T-helper 1 cell treated with Interleukin-12 subunit alpha and Interleukin-12 subunit beta and Interleukin-4 antibody, amounts not matched to agents 30 ng/mL and 1 ng/mL, for 36 hours (primary cell): ENCODE measurements around the gene TNFSF18. TPM values are rescaled to one million over a fixed set of nuclear protein-coding genes. Genes with fewer than 3 reads are reported as not detected.
"Not testable (repeated sequence)": the region's sequence is repeated elsewhere in the genome, so short reads cannot be mapped to it uniquely, and the experiment has no call there.

Experiments
- intact Hi-C: fragments of 100-400 bp; cut with micrococcal nuclease; formaldehyde crosslinking; loops from one replicate; pipeline ENCODE4 v1.15.1; 2024
- total RNA-seq: library from RNA; stranded (reverse); gene quantifications from 2 replicates; pipeline ENCODE4 v1.2.3, GENCODE V29; 2022

Gene TNFSF18, protein sequence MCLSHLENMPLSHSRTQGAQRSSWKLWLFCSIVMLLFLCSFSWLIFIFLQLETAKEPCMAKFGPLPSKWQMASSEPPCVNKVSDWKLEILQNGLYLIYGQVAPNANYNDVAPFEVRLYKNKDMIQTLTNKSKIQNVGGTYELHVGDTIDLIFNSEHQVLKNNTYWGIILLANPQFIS
- total RNA-seq: not detected in 2 replicates

DNA sequence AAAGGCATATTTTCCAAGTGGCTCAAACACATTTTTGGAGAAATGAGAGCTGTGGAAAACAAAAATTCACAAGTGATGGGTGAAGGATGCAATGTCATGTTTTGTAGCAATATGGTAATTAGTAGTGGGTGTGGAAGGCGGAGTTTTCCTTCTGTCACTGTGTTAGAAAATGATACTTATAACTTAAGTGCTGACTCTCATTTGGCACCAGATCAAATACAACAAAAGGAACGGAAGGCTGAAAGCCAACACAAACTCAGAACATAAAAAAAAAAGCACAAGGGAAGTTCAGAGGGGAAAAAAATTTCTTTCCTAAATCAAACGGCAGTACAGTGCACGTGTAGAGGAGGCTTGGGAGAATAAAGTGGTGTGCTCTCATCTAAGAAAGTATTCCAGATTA lies at the start of gene TNFSF18:
TSS of gene TNFSF18 (minus strand) at position 77 of the 400 bp plus-strand sequence. CDS start at position 32, 45 bp downstream.
- intact Hi-C loops: no loop called here

DNA sequence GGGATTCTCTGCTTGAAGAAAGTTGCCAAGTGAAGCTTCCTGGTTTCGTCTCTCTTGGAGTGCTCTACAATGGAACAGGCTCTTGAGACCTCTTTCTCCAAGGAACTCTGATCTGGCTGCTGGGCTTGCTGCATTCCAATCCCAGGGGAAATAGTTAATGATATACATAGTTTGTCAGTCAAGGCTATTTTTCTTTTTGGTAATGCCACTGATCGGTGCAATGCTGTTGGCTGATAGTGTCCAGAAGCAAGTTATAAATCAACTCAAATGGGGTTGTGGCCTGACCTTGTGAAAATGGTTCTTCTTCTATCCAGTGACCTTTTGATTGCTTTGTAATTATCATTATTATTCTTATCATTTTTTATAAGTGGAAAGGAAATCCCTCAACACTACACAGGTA lies 48.4 kb upstream of the TNFSF18 start:
- intact Hi-C loops: no loop called here

DNA sequence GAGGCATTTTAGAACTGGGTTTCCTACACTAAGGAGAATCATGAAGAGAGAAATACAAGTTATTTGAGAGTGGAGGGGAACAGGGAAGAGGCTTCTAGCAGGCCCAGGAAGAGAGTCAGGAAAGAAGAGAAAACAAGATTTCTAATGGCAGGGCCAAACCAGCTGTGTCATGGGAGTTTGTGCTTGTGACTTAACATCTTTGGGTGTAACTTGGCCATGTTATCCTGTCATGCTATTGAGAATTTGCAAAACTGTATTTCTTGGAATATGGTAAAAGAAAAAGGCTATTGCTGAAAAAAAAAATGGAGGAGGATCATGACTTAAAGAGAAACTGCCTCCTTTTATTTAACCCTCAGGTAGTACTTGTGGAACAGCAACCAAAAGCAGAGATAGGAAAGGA lies 47.4 kb upstream of the TNFSF18 start:
- intact Hi-C loops: no loop called here

DNA sequence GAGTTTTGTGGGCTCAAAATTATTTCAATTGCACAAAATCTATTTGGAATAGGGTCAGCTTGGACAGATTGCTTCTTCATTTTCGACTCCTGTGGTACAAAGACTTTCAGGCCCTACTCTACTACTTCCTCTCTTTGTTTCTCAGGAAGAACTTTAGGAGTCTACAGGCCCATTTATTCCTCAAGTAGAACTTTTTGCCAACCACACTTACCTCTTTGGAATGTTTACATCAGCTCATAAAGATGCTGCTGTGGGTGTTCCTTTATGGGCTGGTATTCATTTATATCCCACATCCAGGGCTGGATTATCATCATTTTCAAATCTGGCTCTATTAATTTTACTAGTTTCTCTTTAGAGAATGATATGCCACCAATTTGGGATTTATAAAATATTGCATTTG lies 46.3 kb upstream of the TNFSF18 start:
- intact Hi-C loops: no loop called here

DNA sequence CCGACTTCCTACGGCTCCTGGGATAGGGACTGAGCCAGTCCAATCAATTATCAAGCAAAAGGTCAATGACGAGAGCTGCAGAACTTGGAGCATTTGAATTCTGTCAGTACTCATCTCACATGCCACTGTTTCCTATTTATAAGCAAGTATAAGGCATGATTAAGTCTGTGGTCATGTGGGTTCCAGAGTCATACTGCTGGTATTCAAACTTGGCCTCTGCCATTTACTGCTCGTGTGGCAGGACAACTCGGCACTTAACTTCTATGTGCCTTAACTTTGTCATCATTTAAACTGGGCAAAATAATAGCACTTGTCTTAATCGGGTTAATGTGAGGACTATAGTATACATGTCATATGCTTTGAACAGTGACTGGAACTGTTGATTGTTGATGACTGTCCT lies 44.9 kb upstream of the TNFSF18 start:
- intact Hi-C loops: no loop called here

DNA sequence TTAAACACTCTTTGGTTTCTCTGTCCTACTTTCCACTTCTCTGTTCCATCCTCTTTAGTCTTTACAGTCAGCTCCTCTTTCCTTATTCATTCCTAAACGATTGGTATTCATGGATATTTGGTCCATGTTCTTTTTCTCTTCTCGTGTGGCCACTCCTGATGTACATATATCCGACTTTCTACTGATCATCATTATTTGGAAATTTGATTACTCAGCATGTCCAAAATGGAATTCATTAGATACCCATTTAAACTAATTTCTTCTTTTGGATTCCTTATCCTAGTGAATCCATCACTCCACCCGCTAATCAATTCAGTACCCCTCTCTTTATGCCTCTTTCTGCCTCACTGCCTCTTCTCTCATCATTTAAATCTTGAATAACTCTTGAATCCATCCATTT lies 43.8 kb upstream of the TNFSF18 start:
- intact Hi-C loops: no loop called here

DNA sequence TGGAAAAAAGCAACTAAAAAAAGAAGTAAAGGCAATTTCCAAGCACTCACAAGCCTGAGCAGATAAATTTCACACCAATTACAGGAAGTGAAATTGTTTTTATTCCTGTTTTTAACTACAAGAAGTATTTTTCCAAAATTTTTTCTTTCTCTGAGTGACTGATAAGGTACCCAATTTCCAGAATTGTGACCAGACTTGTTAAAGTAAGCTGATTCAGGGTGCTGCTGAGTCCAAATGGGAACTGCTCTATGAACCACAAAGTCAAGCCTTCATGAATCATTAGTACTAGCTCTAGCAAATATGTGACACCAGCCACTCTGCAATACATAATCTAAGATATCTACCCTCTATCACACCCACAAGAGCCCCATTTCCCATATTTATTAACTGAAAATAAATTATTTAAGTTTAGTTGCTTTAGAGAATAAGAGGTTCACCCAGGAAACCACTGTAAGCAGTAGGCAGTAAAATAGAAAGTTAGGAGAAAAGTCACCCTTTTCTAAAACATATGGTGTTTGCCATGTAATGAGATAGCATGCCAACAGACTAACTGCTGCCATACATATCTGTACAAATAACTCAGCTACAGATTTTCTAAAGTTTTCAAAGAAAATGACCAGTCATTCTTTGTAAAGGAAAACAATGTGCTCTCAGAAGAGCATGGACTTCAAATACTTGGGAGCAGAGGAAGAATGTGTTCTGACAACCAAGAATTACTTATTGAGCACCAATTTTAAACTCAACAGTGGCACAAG lies 43.1 kb upstream of the TNFSF18 start:
- intact Hi-C loops: no loop called here

DNA sequence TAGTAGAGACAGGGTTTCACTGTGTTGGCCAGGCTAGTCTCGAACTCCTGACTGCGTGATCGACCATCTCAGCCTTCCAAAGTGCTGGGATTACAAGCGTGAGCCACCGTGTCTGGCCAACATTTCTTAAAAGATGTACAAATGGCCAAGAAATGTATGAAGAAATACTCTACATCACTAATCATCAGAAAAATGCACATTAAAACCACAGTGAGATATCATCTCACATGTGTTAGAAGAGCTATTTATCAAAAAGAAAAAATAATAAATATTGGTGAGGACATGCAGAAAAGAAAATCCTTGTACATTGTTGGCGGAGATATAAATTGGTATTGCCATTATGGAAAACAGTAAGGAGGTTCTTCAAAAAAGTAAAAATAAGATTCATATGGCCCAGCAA lies 33.6 kb upstream of the TNFSF18 start:
- intact Hi-C loops: no loop called here

DNA sequence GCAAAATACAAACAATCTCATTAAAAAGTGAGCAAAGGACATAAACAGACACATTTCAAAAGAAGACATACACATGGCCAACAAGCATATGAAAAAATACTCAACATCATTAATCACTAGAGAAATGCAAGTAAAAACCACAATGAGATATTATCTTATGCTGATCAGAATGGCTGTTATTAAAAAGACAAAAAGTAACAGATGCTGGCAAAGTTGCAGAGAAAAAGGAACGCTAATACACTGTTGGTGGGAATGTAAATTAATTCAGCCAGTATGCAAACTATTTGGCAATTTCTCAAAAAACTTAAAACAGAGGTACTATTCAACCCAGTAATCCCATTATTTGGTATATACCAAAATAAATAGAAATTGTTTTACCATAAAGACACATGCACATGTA lies 32.2 kb upstream of the TNFSF18 start:
- intact Hi-C loops: no loop called here

DNA sequence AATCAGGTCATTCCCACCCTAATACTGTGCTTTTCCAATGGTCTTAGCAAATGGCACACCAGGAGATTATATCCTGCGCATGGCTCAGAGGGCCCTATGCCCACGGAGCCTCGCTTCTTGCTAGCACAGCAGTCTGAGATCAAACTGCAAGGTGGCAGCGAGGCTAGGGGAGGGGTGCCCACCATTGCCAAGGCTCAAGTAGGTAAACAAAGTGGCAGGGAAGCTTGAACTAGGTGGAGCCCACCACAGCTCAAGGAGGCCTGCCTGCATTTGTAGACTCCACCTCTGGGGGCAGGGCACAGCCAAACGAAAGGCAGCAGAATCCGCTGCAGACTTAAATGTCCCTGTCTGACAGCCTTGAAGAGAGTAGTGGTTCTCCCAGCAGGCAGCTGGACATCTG lies 23.5 kb upstream of the TNFSF18 start:
- intact Hi-C loops: not testable (repeated sequence)

DNA sequence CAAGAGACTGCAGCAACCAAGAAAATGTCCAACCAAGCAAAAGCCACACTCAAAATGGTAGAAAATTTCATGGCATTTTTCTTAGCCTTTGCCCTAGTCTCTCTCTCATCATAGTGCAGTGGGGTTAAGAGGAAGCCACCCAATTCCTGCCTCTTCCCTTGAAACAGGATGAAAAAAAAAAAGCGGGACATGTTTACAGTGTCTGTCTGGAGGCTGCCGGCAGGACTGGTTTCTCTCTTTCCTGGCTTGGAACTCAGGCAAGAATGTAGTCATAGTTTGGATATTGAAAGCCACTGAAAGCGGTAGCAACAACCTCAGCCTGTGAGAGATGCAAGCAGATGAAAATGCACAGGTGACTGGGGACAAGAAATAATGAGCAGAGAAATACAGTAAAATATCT lies 13.3 kb upstream of the TNFSF18 start:
- intact Hi-C loops: no loop called here

DNA sequence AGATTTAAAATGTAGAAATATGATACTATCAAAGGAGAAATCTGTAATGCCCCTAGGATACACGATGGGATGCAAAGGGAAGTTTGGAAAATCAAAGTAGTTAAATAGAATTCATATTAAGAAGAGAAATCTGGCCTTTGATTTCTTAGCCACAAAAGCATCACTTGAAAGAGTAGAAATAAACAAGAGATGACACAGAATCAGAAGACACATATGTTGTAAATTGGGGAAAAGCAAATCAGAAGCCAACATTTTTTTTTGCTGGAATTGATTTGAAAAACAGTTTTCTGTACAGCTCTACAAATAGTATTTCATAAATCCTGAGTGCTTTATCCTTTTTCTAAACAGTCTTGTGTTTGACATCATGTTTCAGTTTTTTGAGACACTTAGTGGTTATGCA lies 12.4 kb upstream of the TNFSF18 start:
- intact Hi-C loops: no loop called here

DNA sequence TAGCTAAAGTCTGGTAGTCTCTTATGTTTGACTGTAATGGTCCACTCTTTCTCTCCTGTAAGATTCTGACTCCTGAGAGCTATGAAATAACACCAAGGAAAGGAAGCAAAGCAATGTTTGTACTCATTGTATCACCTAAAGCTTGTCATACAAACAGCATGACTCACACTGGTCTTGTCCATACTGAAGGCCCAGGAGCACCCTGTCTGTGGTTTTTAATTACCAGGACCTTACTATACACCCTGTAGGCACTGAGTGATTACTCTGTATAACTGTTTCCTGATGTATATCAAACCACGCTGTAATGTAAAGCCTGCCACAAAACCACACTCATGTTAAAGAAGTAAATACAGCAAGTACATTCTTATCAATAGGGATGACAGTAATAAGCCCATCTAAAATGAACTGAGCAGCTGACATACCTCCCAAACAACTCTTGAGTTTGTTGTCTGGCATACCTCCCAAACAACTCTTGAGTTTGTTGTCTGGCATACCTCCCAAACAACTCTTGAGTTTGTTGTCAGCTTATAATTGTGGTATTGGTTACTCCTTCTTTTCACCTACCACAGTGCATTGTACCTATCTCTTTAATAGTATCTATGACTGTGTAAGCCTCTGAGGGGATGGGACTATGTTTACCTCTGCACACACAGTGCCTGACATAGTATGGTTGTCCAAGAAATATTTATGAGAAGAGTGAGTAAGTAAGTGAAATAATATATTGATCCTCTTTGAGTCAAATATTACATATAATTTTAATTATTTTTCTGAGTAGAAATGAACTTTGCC lies 11.6 kb upstream of the TNFSF18 start:
- intact Hi-C loops: no loop called here

DNA sequence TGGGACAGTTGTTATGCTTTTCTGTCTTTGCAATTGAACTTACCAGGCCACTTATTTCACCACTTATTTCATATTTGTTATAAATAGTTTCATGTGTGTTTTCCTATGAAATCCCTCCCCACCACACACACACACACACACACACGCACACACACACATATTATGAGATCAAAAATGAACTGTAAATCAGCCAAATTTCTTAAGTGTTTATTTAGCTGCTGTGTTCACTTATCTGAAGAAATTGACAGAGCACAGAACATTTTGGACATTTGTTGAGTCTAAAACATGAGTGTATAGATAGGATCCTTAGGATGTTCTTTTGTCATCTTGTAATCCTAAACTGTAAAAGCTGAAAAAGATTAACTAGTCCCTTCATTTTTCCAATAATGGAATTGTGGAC lies 7.8 kb upstream of the TNFSF18 start:
- intact Hi-C loops: no loop called here

DNA sequence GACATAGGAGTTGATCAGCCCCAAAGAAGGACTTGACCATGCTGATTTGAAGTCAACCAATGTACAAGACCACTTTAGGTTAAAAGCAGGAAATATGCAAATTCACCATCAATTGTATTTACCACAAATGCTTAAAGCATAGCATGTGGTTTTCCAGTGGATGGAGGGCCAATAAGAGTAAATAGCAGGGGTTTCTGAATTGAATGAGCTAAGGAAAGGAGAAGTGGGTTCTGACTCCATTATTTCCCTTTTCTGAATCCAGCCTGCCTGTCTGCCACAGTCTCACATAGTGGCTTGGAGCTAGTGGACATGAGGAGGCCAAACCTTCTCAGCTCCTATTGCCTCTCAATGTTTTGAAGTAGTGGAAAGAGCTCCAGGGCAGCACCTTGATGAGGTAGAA lies 7.2 kb upstream of the TNFSF18 start:
- intact Hi-C loops: no loop called here

DNA sequence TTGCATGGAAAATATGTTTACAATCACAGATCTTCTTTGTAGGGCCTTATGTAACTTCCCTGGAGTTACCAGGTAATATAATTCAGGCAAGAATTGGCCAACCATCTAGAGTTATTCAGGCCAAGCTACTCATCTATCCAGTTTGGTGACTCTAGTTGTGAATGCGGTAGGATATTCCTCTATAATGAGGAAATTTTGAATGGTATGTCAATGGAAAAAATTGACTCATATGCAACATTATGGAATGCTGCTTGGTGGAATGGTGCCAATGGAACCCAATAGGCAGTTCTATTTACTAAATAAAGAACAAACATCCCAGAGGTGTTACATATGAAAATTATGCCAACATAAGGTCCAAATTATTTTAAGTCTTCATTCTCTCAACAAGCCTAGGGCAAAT lies 5.6 kb upstream of the TNFSF18 start:
- intact Hi-C loops: no loop called here

DNA sequence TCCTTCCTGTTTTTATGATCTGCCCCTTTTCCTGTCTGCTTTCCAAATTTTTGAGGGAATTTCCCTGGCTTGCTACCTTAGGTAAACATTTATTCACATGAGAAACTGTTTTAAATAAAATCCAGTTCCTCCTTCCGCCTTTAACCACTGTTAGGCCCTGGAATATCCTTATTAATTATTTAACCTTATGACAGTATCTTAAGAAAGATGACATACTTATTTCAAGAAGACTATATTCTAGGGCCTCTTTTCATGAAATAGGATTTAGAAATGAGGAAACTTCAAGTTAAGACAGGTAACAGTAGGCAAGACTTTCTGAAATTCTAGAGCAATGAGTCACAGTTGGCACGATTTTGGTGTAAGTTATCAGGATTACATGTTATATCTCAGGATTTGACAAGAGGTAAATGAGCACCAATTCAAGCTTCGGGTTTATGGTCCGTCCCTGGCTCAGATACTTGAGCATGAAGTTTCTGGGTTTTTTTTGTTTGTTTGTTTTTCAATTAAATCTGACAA lies 2.0 kb upstream of the TNFSF18 start:
- intact Hi-C loops: no loop called here

DNA sequence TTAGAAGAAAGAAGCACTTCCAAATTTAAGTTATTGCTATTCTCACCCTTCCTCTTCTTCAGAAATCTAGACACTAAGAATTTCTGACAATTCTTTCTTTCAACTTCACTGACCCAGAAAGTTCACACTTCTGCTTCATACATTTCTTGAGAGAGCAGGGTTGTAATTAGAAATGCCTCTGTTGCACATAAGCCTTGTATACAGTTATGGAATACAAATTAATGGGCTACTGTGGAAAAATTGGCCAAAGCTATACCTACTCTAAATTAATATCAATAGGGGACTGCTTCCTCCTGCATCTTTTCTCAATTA lies 1.5 kb downstream of the TNFSF18 start:
- intact Hi-C loops: no loop called here

DNA sequence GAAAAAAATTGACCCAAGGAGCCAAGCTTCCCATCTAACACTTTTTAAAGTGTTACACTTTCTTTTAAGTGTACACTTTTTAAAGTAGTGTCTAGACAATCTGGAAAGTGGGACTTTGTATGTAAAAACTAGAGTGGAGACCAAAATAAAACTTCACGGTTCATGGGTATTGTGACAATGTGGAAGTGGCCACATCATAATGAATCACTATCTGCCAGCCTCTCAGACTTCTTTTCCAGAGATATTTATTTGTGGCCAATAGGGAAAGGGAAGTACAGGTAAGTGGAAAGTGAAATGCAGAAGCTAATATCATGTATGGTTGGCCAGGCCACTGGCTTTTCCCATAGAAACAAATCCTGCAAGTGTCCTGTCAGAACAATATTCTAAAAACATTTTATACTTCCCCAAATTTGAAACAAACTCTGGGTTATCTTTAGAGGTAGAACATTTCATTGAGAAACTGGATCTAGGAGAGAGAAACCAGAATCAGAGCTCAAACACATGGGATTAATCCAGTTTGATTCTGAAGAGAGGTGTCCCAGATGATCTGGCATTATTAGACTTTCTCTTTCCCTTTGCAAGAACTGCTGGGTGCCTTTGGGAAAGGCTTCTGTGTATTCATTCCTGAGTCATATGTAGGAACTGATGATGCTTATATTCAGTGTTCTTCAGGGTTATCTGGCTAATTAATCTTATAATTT lies 2.0 kb downstream of the TNFSF18 start:
- intact Hi-C loops: no loop called here

DNA sequence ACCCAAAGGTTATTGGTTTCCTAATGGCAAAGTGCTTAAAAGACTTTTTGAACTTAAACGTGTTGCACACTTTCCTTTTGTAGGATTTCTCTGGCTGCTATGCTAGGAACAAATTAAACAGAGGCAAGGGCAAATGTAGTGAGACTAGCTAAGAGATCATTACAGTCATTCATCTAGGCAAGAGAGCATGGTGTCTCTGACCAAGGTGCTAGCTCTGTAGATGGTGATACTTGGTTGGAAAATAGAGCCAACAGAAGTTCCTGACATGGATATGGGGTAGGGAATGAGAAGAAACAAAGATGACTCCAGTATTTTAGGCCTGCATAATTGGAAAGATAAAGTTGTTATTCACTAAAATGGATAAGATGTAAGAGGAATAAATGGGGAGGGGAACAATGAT lies 6.1 kb downstream of the TNFSF18 start:
- intact Hi-C loops: no loop called here

DNA sequence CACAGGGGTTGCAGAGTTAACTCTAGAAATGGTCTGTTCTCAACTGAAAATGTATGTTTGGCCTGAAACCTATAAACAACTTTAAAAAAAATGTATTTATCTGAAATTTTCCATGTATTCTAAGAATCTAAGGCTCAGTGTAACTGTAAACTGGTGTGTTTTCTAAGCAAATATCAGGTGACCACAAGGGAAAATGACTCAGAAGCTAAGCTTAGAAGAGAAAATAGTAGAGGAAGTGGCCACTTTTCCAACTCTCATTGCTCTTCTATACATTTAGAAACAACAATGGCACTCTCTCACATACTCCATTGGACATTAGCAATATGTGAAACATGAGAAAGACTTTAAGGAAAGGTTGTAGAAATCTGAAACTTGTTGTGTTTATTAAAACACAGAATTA lies 7.5 kb downstream of the TNFSF18 start:
- intact Hi-C loops: no loop called here

DNA sequence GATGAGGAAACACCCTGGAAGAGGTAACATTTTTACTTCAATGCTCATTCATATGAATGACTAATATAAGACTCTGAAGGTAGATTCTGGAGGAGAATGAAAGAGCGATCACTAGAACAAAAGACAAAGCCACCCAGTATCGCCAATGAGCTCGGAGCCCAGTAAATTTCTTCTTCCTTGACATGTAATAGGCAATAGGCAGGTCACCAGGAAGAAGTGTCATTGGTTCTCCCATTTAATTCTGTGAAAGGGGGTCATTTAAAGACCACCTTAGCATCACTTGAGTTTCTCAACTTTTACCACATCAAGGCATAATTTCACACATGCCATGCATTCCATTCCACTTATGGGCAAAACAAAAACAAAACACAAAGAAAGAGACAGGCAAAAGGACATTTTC lies 7.9 kb downstream of the TNFSF18 start:
- intact Hi-C loops: no loop called here
